Spinal cord (tissue), 10 donors: Measurements from ENCODE around the gene SLC12A6. TPM values are rescaled to one million over a fixed set of nuclear protein-coding genes. Genes with fewer than 3 reads are reported as not detected.
A peak's percentile ranks its signal among the peaks of the same experiment; 100 is the strongest.

Experiments used
- DNase-seq, 6 donors: peaks; one replicate each; pipeline versions ENCODE4 v3.0.0 to v3.0.0-alpha.2; 2013 to 2015; ENCODE audit warnings: low spot score in 6 of 6, low read depth in 4 of 6
- H3K27ac ChIP-seq: one replicate; pipeline ENCODE4 v1.5.1; 2013; ENCODE audit warnings: low read depth, low read length, control low read depth
- H3K27me3 ChIP-seq: one replicate; pipeline ENCODE4 v1.6.1; 2013; ENCODE audit warnings: low read length; ENCODE audit not compliant: control insufficient read depth, insufficient read depth
- H3K36me3 ChIP-seq: one replicate; pipeline ENCODE4 v1.6.1; 2013; ENCODE audit warnings: low read length; ENCODE audit not compliant: control insufficient read depth, insufficient read depth
- H3K4me1 ChIP-seq: one replicate; pipeline ENCODE4 v1.6.1; 2013; ENCODE audit warnings: low read length; ENCODE audit not compliant: control insufficient read depth, insufficient read depth
- H3K4me3 ChIP-seq: one replicate; pipeline ENCODE4 v1.5.1; 2013; ENCODE audit warnings: low read depth, low read length, control low read depth
- H3K9me3 ChIP-seq: one replicate; pipeline ENCODE4 v1.6.1; 2013; ENCODE audit warnings: low read length; ENCODE audit not compliant: control insufficient read depth, insufficient read depth
- WGBS: methylation state at CpG from one replicate; pipeline ENCODE4 v1.1.5; 2013; ENCODE audit warnings: missing lambda C conversion rate; ENCODE audit not compliant: insufficient coverage; 5-methylcytosine and 5-hydroxymethylcytosine counted together
- polyA plus RNA-seq, 2 donors: library from polyadenylated mRNA; unstranded; fragments of 120-200 nt; gene quantifications; one replicate each; pipeline ENCODE4 v1.2.1, GENCODE V29; 2013; ENCODE audit not compliant: insufficient read length in 2 of 2
- total RNA-seq, 2 donors: library from RNA; depleted of rRNA in 1 of 2; stranded (reverse); fragments of 120-200 nt in 1 of 2; fragments of >200 nt in 1 of 2; gene quantifications; one replicate each; pipeline versions ENCODE4 v1.2.3 to v1.2.4, GENCODE V29; 2013 to 2014
- donor health status: healthy.

The SLC12A6 gene
- total and polyA plus RNA-seq, 4 donors, result 20.9 to 38.7 (median 33.4) TPM

DNA sequence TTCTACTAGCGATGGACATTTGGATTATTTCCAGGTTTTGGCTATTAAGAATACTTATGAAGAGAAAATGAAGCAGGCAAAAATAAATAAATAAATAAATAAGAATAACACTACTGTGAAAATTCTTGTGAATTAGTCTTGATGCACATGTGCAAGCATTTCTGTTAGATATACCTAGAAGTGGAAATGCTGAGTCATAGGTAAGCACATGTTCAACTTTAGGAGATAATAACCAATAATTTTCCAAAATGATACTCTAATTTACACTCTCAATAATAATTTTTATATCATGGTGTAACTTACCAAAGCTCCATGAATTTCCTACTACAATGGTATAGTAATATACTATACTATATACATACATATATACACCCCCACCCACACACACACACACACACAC is 89.4 kb downstream of the SLC12A6 start:
- DNase-seq, result no peak
- H3K4me3 ChIP-seq, result no peak overlapping the region
- H3K9me3 ChIP-seq, result no peaks in the 10 kb centered on the region
- no peak overlapping the region for H3K27ac ChIP-seq
- H3K36me3 ChIP-seq, result peaks cover 7% of the 10 kb centered on the region
- H3K4me1 ChIP-seq, result no peaks in the 10 kb centered on the region
- WGBS, result no CpG with 5 or more reads among the region's 1 CpG
- H3K27me3 ChIP-seq, result no peaks in the 10 kb centered on the region

DNA sequence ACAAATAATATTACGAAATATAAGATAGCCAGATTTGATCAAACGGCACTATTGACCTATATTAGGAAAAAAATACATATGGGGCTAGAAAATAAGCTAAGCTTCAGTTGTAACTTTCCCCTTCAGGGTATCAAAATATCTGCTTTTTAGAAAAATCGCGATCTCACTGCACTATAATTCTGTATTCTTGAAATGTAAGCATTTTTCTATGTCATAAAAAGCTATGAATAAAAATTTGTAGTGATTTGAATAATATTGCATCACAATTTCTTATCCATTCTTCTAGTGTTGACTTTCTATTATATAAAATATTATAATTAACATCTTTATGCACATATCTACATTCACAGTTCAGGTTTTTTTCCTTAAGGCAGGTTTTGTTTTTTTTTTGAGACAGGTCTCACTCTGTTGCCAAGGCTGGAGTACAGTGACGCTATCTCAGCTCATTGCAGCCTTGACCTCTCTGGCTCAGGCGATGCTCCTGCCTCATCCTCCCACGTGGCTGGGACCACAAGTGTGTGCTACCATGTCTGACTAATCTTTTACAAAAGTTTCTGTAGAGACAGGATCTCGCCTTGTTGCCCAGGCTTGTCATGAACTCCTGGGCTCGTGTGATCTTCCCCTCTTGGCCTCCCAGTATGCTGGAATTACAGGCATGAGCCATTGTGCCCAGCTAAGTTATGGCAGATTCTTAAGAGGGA is 91.2 kb downstream of the SLC12A6 start:
- H3K9me3 ChIP-seq, result no peaks in the 10 kb centered on the region
- H3K4me3 ChIP-seq, result no peak overlapping the region
- DNase-seq, result no peak
- no peaks in the 10 kb centered on the region for H3K4me1 ChIP-seq
- WGBS, result 64% methylated on average over 5 of the region's 9 CpGs
- peaks cover 7% of the 10 kb centered on the region for H3K36me3 ChIP-seq
- H3K27ac ChIP-seq, result no peak overlapping the region
- no peaks in the 10 kb centered on the region for H3K27me3 ChIP-seq

DNA sequence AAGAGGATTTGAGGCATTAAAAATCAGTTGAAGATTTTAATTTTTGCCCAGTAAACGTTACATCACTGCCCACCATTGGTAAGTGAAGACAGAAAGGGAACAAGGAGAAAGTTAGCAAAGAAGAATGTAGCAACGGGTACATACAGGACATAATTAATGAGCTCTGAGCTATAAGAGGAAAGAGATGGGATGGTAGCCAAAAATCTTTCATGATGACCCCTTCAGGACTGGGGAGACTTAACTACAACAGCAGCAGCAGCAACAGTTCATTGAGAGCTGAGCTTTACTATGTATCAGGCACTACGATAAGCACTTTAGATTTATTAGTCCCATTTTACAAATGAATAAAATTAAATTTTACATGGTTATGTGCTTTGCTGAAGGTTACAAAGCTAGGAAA is 94.4 kb downstream of the SLC12A6 start:
- Histone ChIP-seq H3K4me1 (no peaks in the 10 kb centered on the region), H3K27ac (no peak overlapping the region), H3K27me3 (no peaks in the 10 kb centered on the region), H3K4me3 (no peak overlapping the region), H3K9me3 (no peaks in the 10 kb centered on the region), H3K36me3 (peaks cover 10% of the 10 kb centered on the region)
- DNase-seq, result no peak
- no CpG with 5 or more reads among the region's 3 CpGs for WGBS

DNA sequence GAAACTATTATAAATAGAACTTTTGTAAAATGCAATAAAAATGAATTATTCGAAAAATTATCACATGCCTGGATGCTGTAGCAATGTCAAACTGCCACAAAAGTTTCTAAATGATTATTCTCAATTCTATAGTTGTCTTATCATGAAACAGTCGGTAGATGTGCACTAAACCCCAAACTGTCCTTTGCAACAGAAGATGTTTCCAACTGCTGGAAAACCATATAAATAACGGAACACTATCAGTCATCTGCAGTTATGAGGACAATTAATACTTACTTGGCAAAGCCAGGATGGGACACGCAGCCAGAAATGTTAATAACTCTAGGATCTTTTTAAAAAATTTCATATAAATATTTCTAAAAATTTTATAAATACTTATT is 95.3 kb downstream of the SLC12A6 start:
- H3K27ac ChIP-seq, result no peak overlapping the region
- no peak overlapping the region for H3K4me3 ChIP-seq
- H3K27me3 ChIP-seq, result no peaks in the 10 kb centered on the region
- no peaks in the 10 kb centered on the region for H3K9me3 ChIP-seq
- no CpG with 5 or more reads among the region's 4 CpGs for WGBS
- peaks cover 10% of the 10 kb centered on the region for H3K36me3 ChIP-seq
- H3K4me1 ChIP-seq, result no peaks in the 10 kb centered on the region
- no peak for DNase-seq

DNA sequence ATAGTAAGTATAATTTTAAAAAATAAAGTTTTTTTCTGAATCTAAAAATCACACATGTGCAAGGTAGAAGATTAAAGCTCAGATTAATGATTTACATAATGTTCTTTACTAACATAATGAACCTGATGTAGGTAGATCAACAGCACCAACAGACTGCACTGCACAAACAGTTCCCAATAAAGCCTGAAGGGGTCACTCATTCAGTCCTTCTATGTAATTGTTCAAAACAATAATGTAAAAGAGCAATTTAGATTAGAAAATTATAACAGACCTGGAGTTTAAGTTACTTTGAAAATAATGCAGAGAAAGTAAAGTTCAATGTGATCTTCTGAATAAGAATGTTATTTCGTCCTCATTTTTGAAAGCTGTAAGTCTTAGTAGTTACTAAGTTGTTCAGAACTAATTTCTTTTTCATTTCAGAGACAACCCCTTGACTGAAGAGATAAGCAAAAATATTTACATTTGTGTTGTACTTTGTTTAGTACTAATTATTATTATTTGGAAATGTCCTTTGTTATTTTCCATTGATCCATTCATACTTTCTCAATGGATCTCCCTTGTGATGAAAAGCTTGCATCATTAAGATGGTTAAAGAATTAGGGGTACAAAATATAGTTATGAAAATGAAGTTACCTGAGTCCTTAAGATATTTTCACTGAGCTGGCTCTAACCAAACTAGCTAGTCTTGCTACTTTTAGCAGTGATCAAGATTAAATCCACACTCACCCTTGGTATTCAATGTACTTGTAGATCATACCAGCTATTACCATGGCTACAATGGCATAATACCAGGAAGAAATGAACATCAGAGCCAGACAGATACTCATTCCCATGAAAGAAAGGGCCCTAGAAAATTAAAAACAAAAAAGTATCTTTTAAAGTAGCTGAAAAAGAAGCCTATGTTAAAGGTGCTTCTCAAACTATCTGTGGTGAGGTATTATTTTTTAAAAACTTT is 95.9 kb downstream of the SLC12A6 start:
- no peak overlapping the region for H3K27ac ChIP-seq
- H3K9me3 ChIP-seq, result no peaks in the 10 kb centered on the region
- DNase-seq, result peak in 3 of 6 donors; percentile 17 to 73 (median 42)
- H3K4me1 ChIP-seq, result no peaks in the 10 kb centered on the region
- no peaks in the 10 kb centered on the region for H3K27me3 ChIP-seq
- H3K4me3 ChIP-seq, result no peak overlapping the region
- peaks cover 10% of the 10 kb centered on the region for H3K36me3 ChIP-seq
- no CpG with 5 or more reads among the region's 1 CpG for WGBS

DNA sequence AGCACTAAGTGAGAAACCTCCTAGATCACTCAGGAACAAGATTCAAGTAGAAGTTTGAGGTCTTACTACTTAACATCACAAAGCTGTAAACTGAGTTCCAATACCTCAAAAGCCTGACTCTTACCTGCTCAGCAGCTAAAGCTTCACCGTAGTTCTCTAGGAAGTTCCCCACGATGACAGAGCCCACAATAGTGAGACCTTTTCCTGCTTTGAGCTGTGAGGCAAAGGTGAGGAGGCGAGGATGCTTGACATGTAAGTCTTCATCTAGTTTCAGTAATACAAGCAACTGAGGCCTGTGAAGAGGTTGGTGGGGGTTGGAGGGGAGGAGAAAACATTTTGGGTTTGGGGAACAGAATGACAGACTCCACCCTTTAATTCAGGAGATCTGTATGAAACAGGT is 97.0 kb downstream of the SLC12A6 start:
- WGBS, result 100% methylated on average over 3 of the region's 3 CpGs
- no peak for DNase-seq
- Histone ChIP-seq H3K9me3 (no peaks in the 10 kb centered on the region), H3K27me3 (no peaks in the 10 kb centered on the region), H3K36me3 (peaks cover 15% of the 10 kb centered on the region), H3K4me3 (no peak overlapping the region), H3K4me1 (no peaks in the 10 kb centered on the region), H3K27ac (no peak overlapping the region)

DNA sequence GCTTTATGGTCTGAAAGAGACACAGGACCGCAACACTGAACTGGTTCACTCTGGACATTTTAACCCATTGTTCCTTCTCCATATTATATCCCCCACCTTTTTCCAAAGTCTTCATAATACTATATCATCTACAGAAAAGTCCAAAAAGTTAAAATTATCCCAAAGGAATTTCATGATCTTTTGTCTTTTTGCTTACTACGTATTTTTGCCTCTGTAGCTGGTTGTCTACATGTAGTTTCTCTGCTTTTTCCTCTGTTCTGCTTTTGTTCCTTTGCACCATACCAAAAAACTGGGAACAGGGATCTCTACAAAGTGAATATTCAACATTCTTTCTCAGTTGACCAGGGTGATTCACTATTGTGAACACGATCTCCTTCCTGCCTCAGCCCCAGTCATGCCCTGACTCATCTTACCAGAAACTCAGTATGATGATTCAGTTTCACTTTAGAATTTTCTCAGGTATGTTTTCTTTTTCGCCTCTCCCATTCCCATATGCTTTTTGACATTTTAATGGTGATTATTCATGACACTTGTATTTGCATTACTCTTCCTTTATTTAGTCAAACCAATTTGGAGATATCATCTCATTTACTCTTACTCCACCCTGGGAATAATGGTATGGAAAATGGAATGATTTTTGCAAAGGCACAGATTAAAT is 98.3 kb downstream of the SLC12A6 start:
- peaks cover 16% of the 10 kb centered on the region for H3K36me3 ChIP-seq
- H3K4me1 ChIP-seq, result no peaks in the 10 kb centered on the region
- 89% methylated on average over 2 of the region's 4 CpGs for WGBS
- DNase-seq, result no peak
- no peaks in the 10 kb centered on the region for H3K9me3 ChIP-seq
- no peak overlapping the region for H3K27ac ChIP-seq
- no peaks in the 10 kb centered on the region for H3K27me3 ChIP-seq
- no peak overlapping the region for H3K4me3 ChIP-seq

DNA sequence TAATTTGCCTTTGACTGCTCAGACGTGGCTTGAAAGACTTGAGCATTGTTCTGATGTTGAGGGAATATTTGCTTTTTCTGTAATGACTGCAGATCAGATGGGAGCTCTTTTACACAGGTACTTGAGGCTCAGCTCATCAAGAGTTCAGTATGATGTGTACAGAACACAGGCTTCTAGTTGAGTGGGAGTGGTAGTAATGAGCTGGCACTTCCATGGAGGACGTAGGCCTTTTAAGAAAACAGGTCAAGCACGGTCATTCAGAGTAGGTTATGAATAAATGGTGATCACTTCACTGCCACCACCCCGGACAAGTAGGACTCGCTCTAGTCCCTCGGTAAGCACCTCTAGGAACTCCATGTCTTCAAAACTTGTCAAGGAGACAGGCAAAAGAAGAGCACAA is 104.0 kb downstream of the SLC12A6 start:
- DNase-seq, result no peak
- H3K36me3 ChIP-seq, result peaks cover 27% of the 10 kb centered on the region
- H3K27ac ChIP-seq, result no peak overlapping the region
- H3K27me3 ChIP-seq, result no peaks in the 10 kb centered on the region
- H3K9me3 ChIP-seq, result no peaks in the 10 kb centered on the region
- no peak overlapping the region for H3K4me3 ChIP-seq
- no peaks in the 10 kb centered on the region for H3K4me1 ChIP-seq
- 75% methylated on average over 1 of the region's 6 CpGs for WGBS

DNA sequence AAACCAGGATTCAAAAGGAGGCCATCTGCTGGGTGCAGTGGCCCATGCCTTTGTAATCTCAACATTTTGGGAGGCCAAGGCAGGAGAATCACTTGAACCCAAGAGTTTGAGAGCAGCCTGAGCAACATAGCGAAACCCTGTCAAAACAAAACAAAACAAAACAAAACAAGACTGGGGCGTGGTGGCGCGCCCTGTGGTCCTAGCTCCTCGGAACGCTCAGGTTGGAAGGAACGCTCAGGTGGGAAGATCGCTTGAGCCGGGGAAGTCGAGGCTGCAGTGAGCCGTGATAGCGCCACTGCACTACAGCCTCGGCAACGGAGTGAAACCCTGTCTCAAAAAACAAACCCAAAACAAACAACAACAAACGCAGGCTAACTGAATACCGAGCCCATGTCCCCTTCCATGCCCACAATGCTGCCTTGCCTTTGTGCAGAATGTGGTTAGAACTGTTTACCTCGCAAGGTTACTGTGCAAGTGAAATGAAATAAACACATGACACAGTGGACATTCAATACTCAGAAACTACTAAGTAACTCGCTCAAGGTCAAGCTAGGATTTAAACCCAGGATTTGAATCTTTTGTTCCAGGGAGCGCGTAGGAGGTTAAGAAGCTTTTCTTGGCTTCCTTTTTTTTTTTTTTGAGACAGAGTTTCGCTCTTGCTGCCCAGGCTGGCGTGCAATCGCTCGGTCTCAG is 113.5 kb downstream of the SLC12A6 start:
- WGBS, result 43% methylated on average over 21 of the region's 24 CpGs
- peak in 2 of 6 donors; percentile 21 to 40 for DNase-seq
- Histone ChIP-seq H3K27me3 (no peaks in the 10 kb centered on the region), H3K4me1 (peaks cover 13% of the 10 kb centered on the region), H3K9me3 (no peaks in the 10 kb centered on the region), H3K27ac (peak overlapping the region; percentile 84), H3K36me3 (peaks cover 17% of the 10 kb centered on the region), H3K4me3 (peak overlapping the region; percentile 98)
